Brain microvascular endothelial cell (primary cell): ENCODE results near the gene PCYT1A.

Experiments used
- DNase-seq: peaks from one replicate; pipeline ENCODE4 v3.0.0-alpha.2; 2020
- H3K27ac ChIP-seq: fragments of 250-450 bp; sonication (Bioruptor Pico); 2 replicates; pipeline ENCODE4 v1.5.1; 2020; ENCODE audit warnings: mild to moderate bottlenecking, moderate library complexity
- H3K27me3 ChIP-seq: fragments of 250-450 bp; sonication (Bioruptor Pico); replicated peaks from 2 replicates; pipeline ENCODE4 v1.5.1; 2020; ENCODE audit warnings: mild to moderate bottlenecking
- H3K36me3 ChIP-seq: fragments of 250-450 bp; sonication (Bioruptor Pico); replicated peaks from 2 replicates; pipeline ENCODE4 v1.5.1; 2020; ENCODE audit warnings: mild to moderate bottlenecking
- H3K4me3 ChIP-seq: 2 replicates; pipeline ENCODE4 v1.5.1; 2011; ENCODE audit warnings: low read depth, mild to moderate bottlenecking, control low read depth, low read length, moderate library complexity
- CTCF ChIP-seq: IDR thresholded peaks from 2 replicates; pipeline ENCODE4 v1.5.1; 2011; ENCODE audit warnings: low read depth, mild to moderate bottlenecking, moderate library complexity, low read length, control low read depth, inconsistent platforms; ENCODE audit errors: missing control alignments
- in situ Hi-C: cut with HindIII; loops from 2 replicates; pipeline ENCODE4 v1.10.0; 2017; ENCODE audit warnings: low sequenced_read_pairs, low pct_ligation_motif_present

The PCYT1A gene

GRCh38 chr3:196195664-196196265, 91.8 kb downstream of the PCYT1A start:
- H3K27me3 ChIP-seq, result no peaks in the 10 kb centered on the region
- no peak overlapping the region for H3K27ac ChIP-seq
- DNase-seq, result no peak
- in situ Hi-C loops, result no loop called here
- no peak overlapping the region for H3K4me3 ChIP-seq
- no peak for TF ChIP-seq CTCF
- H3K36me3 ChIP-seq, result no peaks in the 10 kb centered on the region

GRCh38 chr3:196194542-196194915, 93.0 kb downstream of the PCYT1A start:
- DNase-seq, result no peak
- Histone ChIP-seq H3K4me3 (no peak overlapping the region), H3K27me3 (no peaks in the 10 kb centered on the region), H3K27ac (no peak overlapping the region), H3K36me3 (no peaks in the 10 kb centered on the region)
- TF ChIP-seq CTCF, result no peak
- in situ Hi-C loops, result no loop called here

GRCh38 chr3:196193736-196194541, 93.6 kb downstream of the PCYT1A start:
- in situ Hi-C loops, result no loop called here
- no peak overlapping the region for H3K27ac ChIP-seq
- no peak for DNase-seq

GRCh38 chr3:196193133-196193735, 94.3 kb downstream of the PCYT1A start:
- in situ Hi-C loops, result no loop called here
- Histone ChIP-seq H3K27me3 (no peaks in the 10 kb centered on the region), H3K4me3 (no peak overlapping the region), H3K36me3 (no peaks in the 10 kb centered on the region), H3K27ac (no peak overlapping the region)
- no peak for TF ChIP-seq CTCF
- no peak for DNase-seq

More at GRCh38 chr3:196193736-196194541, 93.6 kb downstream of the PCYT1A start:
- Histone ChIP-seq H3K27me3 (no peaks in the 10 kb centered on the region), H3K36me3 (no peaks in the 10 kb centered on the region), H3K4me3 (no peak overlapping the region)
- TF ChIP-seq CTCF, result no peak

- H3K36me3 ChIP-seq, result no peaks in the 10 kb centered on the region
- no peaks in the 10 kb centered on the region for H3K27me3 ChIP-seq
- in situ Hi-C loops, result no loop called here
- H3K4me3 ChIP-seq, result no peak overlapping the region
- no peak for DNase-seq
- no peak overlapping the region for H3K27ac ChIP-seq
- no peak for TF ChIP-seq CTCF
Observed at GRCh38 chr3:196192524-196193051, 94.9 kb downstream of the PCYT1A start.
